SK-N-MC (cell line): Measurements from ENCODE around the gene BAHCC1.

Experiments
- DNase-seq: peaks from one replicate; pipeline ENCODE4 v3.0.0-alpha.2; 2011; ENCODE audit warnings: low read depth, low spot score
- H3K27ac ChIP-seq: fragments of 200-600 bp; sonication (generic); 2 replicates; pipeline ENCODE4 v1.5.1; 2016; ENCODE audit warnings: mixed run types
- H3K36me3 ChIP-seq: fragments of 200-600 bp; sonication (generic); 2 replicates; pipeline ENCODE4 v1.6.1; 2017; ENCODE audit warnings: antibody characterized with exemption, low read length, mixed read lengths; ENCODE audit not compliant: insufficient read depth
- H3K4me3 ChIP-seq: fragments of 200-600 bp; sonication (generic); 2 replicates; pipeline ENCODE4 v1.5.1; 2016
- H3K9ac ChIP-seq: fragments of 200-600 bp; sonication (generic); 2 replicates; pipeline ENCODE4 v1.8.0; 2017; ENCODE audit warnings: mixed run types, mixed read lengths; ENCODE audit not compliant: insufficient read length
- H3K9me3 ChIP-seq: fragments of 200-600 bp; sonication (generic); 2 replicates; pipeline ENCODE4 v1.6.1; 2017; ENCODE audit warnings: low read depth, mild to moderate bottlenecking, antibody characterized with exemption, low read length, moderate library complexity, mixed read lengths
- EZH2 ChIP-seq: fragments of 200-600 bp; sonication (generic); IDR thresholded peaks from one replicate; pipeline ENCODE4 v1.6.1; 2017; ENCODE audit warnings: antibody characterized with exemption
- FOXP2 ChIP-seq: optimal IDR thresholded peaks from 2 replicates; pipeline ENCODE3; 2011; ENCODE audit warnings: mild to moderate bottlenecking, moderate library complexity; ENCODE audit not compliant: insufficient read depth; ENCODE audit errors: extremely low read length, control extremely low read depth
- POLR2AphosphoS5 ChIP-seq: IDR thresholded peaks from 2 replicates; pipeline ENCODE4 v1.6.1; 2012; ENCODE audit warnings: mild to moderate bottlenecking, low read depth, low read length, borderline replicate concordance

The BAHCC1 gene

GRCh38 chr17:81488276-81488860 lies 93.1 kb downstream of the BAHCC1 start:
- Histone ChIP-seq H3K9me3 (no peaks in the 10 kb centered on the region), H3K36me3 (no peaks in the 10 kb centered on the region), H3K4me3 (no peak overlapping the region), H3K9ac (no peak overlapping the region), H3K27ac (no peak overlapping the region)
- DNase-seq = no peak
- TF ChIP-seq EZH2 = no peak
- TF ChIP-seq POLR2AphosphoS5 = no peak
- no peak for TF ChIP-seq FOXP2

GRCh38 chr17:81489012-81489997 lies 94.0 kb downstream of the BAHCC1 start:
- Histone ChIP-seq H3K9me3 (no peaks in the 10 kb centered on the region), H3K36me3 (no peaks in the 10 kb centered on the region), H3K9ac (peak overlapping the region; percentile 23), H3K4me3 (peak overlapping the region; percentile 43), H3K27ac (peak overlapping the region; percentile 35)
- no peak for DNase-seq
- TF ChIP-seq FOXP2 (no peak), EZH2 (no peak), POLR2AphosphoS5 (no peak)

GRCh38 chr17:81489998-81490992 lies 95.0 kb downstream of the BAHCC1 start:
- Histone ChIP-seq H3K9me3 (no peaks in the 10 kb centered on the region), H3K4me3 (peak overlapping the region; percentile 43), H3K36me3 (no peaks in the 10 kb centered on the region), H3K9ac (peak overlapping the region; percentile 23), H3K27ac (peak overlapping the region; percentile 35)
- DNase-seq = no peak
- TF ChIP-seq POLR2AphosphoS5 (no peak), FOXP2 (no peak), EZH2 (no peak)

GRCh38 chr17:81491181-81491581 lies 95.9 kb downstream of the BAHCC1 start:
- no peak for DNase-seq
- no peak overlapping the region for H3K4me3 ChIP-seq
- TF ChIP-seq POLR2AphosphoS5 = no peak
- no peak for TF ChIP-seq FOXP2
- no peak for TF ChIP-seq EZH2
- H3K36me3 ChIP-seq = no peaks in the 10 kb centered on the region
- H3K27ac ChIP-seq = 0 out of 2 replicates have a peak overlapping the region, but pooled peaks have one; percentile 19
- H3K9me3 ChIP-seq = no peaks in the 10 kb centered on the region
- no peak overlapping the region for H3K9ac ChIP-seq

GRCh38 chr17:81491761-81492160 lies 96.5 kb downstream of the BAHCC1 start:
- Histone ChIP-seq H3K4me3 (no peak overlapping the region), H3K27ac (no peak overlapping the region), H3K36me3 (no peaks in the 10 kb centered on the region), H3K9ac (no peak overlapping the region), H3K9me3 (no peaks in the 10 kb centered on the region)
- TF ChIP-seq EZH2 = no peak
- no peak for TF ChIP-seq FOXP2
- TF ChIP-seq POLR2AphosphoS5 = no peak
- DNase-seq = no peak

GRCh38 chr17:81492202-81492601 lies 96.9 kb downstream of the BAHCC1 start:
- H3K36me3 ChIP-seq = no peaks in the 10 kb centered on the region
- no peaks in the 10 kb centered on the region for H3K9me3 ChIP-seq
- DNase-seq = no peak
- no peak for TF ChIP-seq FOXP2
- no peak for TF ChIP-seq POLR2AphosphoS5
- no peak for TF ChIP-seq EZH2
- H3K27ac ChIP-seq = no peak overlapping the region
- no peak overlapping the region for H3K9ac ChIP-seq
- no peak overlapping the region for H3K4me3 ChIP-seq

GRCh38 chr17:81492706-81493105 lies 97.4 kb downstream of the BAHCC1 start:
- Histone ChIP-seq H3K4me3 (no peak overlapping the region), H3K9ac (no peak overlapping the region), H3K27ac (no peak overlapping the region), H3K9me3 (no peaks in the 10 kb centered on the region), H3K36me3 (no peaks in the 10 kb centered on the region)
- DNase-seq = no peak
- TF ChIP-seq EZH2 = no peak
- no peak for TF ChIP-seq POLR2AphosphoS5
- no peak for TF ChIP-seq FOXP2
